SH-SY5Y (cell line): ENCODE results near the gene SLC50A1.

ENCODE experiments used
- GATA2 ChIP-seq: IDR thresholded peaks from 2 replicates; pipeline ENCODE4 v1.6.1; 2011; ENCODE audit warnings: mild to moderate bottlenecking, low read depth, low read length
- GATA3 ChIP-seq: IDR thresholded peaks from 2 replicates; pipeline ENCODE4 v1.6.1; 2011; ENCODE audit warnings: low read depth, mild to moderate bottlenecking, low read length, moderate library complexity

GRCh38 chr1:155183775-155184221 is 48.1 kb downstream of the SLC50A1 start:
- no peak for TF ChIP-seq GATA2
- TF ChIP-seq GATA3: no peak
